Dedifferentiated amniotic fluid mesenchymal stem cell (primary cell): ENCODE measurements around the gene ITGAD.
A peak's percentile ranks its signal among the peaks of the same experiment; 100 is the strongest.

Experiments used
- DNase-seq: peaks from one replicate; pipeline ENCODE4 v3.0.0-alpha.2; 2016; ENCODE audit errors: extremely low spot score

The ITGAD gene

DNA sequence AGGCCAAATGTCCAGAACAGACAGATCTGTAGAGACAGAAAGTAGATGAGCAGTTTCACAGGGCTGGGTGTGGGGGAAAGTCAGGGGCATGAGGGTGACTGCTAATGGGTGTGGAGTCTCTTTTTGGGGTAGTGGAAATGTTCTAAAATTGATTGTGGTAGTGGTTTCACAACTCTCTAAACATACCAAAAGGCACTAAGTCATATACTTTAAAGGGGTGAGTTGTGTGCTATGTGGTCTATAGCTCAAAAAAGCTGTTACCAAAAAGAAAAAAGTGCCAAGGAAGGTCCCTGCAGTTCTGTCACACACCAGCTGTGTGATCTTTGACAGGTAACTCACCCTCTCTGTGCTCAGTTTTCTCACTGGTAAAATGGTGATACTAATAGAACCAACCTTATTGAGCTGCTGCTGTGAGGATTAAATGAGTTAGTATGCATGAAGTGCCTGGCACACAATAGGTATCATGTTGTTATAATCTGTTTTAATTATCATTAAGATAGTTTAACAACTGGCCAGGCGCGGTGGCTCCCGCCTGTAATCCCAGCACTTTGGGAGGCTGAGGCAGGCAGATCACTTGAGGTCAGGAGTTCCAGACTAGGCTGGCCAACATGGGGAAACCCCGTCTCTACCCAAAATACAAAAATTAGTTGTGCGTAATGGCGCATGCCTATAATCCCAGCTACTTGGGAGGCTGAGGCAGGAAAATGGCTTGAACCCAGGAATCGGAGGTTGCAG, 27.8 kb upstream of the ITGAD start:
- DNase-seq: no peak

GRCh38 chr16:31367853-31368252, 25.3 kb upstream of the ITGAD start:
- no peak for DNase-seq

DNA sequence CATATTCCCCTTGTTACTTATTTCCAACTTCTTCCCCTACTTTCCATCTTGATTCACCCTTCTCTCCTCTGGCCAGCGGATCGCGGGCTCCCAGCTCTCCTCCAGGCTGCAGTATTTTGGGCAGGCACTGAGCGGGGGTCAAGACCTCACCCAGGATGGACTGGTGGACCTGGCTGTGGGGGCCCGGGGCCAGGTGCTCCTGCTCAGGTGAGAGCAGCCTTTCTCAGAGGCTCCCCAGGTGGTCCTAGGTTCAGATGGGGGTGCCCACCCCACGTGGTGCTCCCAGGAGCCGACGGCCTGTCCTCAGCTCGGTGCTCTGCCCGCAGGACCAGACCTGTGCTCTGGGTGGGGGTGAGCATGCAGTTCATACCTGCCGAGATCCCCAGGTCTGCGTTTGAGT, 22.1 kb upstream of the ITGAD start:
- no peak for DNase-seq

GRCh38 chr16:31371619-31372484, 21.3 kb upstream of the ITGAD start:
- DNase-seq: no peak

DNA sequence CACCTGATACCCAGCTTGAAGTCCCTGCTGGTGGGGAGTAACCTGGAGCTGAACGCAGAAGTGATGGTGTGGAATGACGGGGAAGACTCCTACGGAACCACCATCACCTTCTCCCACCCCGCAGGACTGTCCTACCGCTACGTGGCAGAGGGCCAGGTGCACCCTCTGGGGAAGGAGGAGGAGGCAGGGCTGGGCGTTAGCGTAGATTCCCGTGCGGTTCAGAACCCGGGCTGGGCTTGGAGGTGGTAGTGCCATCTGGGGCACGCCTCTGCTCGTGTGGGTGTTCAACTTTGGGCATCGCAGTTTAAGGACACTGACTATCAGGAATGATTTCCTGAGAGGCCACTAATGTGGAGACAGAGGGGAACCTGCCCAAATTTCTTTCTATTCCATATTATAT, 19.9 kb upstream of the ITGAD start:
- DNase-seq: no peak

GRCh38 chr16:31375231-31375630, 17.9 kb upstream of the ITGAD start:
- DNase-seq: no peak

- no peak for DNase-seq
These were observed 16.4 kb upstream of the ITGAD start for GRCh38 chr16:31376705-31377104.

GRCh38 chr16:31377210-31377903, 15.8 kb upstream of the ITGAD start:
- DNase-seq: no peak

- no peak for DNase-seq
These were observed 12.9 kb upstream of the ITGAD start for GRCh38 chr16:31380201-31380600.

DNA sequence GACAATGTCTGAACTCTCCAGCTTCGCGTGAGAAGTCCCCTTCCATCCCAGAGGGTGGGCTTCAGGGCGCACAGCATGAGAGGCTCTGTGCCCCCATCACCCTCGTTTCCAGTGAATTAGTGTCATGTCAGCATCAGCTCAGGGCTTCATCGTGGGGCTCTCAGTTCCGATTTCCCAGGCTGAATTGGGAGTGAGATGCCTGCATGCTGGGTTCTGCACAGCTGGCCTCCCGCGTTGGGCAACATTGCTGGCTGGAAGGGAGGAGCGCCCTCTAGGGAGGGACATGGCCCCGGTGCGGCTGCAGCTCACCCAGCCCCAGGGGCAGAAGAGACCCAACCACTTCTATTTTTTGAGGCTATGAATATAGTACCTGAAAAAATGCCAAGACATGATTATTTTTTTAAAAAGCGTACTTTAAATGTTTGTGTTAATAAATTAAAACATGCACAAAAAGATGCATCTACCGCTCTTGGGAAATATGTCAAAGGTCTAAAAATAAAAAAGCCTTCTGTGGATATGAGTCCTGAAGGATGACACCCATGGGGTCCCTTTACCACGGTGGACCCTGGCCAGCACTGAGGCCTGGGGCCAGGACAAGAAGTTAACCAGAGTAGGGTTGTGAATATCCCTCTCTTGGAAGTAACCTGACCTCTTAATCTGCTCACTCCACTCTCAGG, 10.5 kb upstream of the ITGAD start:
- DNase-seq: peak; percentile 34

DNA sequence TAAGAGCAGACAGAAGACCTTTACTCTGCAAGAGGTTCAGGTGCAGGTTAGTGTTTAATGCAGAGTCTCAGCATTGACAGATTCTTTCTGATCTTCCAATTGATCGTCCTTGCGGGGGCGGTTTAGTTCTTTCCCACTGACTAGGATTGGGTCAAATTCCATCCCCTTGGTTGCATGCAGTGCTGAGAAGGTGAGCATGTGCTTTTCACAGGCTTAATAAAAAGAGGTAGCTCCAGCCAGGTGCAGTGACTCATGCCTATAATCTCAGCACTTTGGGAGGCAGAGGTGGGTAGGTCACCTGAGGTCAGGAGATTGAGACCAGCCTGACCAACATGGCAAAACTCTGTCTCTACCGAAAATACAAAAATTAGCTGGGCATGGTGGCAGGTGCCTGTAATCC, 7.5 kb upstream of the ITGAD start:
- no peak for DNase-seq

DNA sequence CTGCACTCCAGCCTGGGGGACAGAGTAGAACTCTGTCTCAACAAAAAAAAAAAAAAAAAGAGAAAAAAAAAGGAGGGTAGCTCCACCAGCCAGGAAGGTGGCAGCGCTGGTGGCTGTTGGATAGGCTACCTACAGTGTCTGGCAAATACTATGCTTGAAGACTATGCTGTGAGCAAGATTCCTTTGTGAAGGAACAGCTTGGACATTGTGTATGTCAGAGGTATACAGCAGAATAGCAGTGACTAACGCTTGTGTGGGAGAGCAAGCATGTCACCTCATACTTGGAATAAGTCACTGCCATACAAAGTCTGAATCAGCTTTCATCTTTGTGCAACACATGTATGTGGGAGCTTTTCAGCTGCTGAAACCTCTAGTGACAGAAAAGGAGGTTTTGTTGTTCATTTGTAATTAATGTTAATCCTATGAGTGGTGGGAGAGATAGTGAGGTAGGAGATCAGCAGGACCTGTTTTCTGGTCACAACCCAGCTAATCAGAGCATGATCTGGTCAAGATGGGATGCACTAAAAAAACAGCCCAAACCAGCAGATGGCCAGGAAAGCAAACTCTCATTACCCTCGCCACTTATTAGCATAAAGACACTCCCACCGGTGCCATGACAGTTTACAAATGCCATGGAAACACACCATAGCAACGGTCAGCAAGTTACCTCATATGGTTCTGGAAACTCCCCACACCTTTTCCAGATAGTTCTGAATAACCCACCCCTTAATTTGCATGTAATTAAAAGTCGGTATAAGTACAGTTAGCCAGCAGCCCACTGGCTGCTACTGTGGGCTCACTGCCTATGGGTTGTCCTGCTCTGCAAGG, 6.8 kb upstream of the ITGAD start:
- peak; percentile 31 for DNase-seq

GRCh38 chr16:31388535-31388934, 4.6 kb upstream of the ITGAD start:
- no peak for DNase-seq

GRCh38 chr16:31390504-31391041, 2.6 kb upstream of the ITGAD start:
- no peak for DNase-seq

DNA sequence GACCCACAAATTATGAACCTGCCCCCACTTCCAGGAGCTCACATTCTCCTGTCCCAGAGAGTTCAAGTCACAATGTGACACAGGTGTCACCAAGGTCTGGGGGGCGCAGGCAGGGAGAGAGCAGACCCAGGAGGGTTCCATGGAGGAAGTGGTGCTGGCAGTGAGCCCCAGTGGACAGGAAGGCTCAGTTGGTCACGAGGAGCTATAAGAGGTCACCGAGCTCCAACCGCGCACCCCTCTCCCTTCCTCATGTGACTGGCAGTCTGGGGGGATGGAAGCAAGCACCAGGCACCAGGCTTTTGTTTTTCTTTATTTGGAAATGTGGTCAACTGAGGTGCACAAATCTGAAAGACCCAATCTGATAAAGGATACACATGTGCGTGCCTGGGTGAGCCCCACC, 2.5 kb downstream of the ITGAD start:
- no peak for DNase-seq

DNA sequence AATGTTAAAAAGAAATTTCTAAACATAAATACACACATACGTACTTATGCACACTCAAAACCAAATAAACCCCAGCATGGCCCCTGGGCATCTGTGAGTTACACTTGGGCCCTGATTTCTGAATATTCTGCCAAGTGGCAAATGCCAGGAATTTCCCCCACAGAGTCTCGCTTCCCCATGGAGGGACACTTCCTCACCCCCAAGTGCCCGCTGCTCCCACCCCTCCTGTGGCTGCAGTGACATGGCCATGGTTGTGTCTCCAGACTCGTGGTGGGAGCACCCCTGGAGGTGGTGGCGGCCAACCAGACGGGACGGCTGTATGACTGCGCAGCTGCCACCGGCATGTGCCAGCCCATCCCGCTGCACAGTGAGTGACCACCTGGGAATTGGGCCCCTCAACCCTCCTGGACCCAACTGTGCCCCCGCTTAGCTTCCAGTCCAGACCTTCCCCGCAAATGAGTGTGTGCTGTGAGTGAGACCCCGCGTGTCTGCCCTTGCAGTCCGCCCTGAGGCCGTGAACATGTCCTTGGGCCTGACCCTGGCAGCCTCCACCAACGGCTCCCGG, 4.0 kb downstream of the ITGAD start:
- no peak for DNase-seq

DNA sequence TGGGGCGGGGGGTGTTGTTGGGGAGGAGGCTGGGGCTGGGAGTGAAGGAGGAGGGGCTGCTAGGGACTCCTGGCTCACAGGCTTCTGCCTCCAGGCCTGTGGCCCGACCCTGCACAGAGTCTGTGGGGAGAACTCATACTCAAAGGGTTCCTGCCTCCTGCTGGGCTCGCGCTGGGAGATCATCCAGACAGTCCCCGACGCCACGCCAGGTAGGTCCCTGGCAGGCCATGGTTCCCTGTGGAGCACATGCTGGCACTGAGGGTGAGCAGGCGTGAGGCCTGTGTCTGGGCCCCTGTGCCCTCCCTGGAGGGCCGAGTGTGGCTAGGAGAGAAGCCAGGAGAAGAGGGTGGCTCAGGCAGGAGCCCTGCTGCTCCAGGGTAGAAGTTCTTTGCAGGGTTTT, 4.6 kb downstream of the ITGAD start:
- no peak for DNase-seq

DNA sequence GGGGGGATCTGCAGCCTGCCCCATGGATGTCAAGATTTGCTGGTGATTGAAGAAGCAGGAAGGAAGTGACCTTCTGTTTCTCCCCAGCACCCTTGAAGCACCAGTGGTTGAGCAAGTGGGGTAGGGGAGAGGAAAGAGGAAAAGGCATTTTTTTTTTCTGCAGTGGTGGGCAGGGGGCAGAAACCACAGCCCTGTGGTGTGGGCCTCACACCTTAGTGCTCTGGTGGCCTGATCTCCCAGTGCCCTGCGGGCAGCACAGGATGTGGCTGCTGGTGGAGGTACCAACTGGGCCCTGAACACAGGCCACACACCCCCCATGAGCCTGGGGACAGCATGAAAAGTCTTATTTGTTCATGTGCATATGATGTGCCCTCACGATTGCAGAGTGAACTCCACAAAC, 7.1 kb downstream of the ITGAD start:
- no peak for DNase-seq

- no peak for DNase-seq
These were observed 8.3 kb downstream of the ITGAD start for GRCh38 chr16:31401436-31401835.

DNA sequence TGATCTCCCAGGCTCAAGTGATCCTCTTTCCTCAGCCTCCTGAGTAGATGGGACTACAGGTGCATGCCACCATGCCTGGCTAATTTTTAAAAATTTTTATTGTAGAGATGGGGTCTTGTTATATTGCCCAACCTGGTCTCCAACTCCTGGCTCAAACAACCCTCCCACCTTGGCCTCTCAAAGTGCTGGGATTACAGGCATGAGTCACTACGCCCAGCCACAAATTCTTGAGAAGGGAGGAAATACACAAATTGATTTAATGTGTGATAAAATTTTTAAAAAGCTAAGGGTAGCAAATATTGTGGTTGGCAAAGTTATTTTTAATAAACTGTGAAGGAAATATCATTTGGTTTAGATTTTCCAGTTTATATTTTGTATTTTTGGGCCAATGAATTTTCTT, 9.6 kb downstream of the ITGAD start:
- DNase-seq: peak; percentile 17
